ENCODE data around the gene CCNI2. TPM values are rescaled to one million over a fixed set of nuclear protein-coding genes. Genes with fewer than 3 reads are reported as not detected.

The CCNI2 gene
- total RNA-seq, 1 donor from 2014 or later: 2.5 TPM

DNA sequence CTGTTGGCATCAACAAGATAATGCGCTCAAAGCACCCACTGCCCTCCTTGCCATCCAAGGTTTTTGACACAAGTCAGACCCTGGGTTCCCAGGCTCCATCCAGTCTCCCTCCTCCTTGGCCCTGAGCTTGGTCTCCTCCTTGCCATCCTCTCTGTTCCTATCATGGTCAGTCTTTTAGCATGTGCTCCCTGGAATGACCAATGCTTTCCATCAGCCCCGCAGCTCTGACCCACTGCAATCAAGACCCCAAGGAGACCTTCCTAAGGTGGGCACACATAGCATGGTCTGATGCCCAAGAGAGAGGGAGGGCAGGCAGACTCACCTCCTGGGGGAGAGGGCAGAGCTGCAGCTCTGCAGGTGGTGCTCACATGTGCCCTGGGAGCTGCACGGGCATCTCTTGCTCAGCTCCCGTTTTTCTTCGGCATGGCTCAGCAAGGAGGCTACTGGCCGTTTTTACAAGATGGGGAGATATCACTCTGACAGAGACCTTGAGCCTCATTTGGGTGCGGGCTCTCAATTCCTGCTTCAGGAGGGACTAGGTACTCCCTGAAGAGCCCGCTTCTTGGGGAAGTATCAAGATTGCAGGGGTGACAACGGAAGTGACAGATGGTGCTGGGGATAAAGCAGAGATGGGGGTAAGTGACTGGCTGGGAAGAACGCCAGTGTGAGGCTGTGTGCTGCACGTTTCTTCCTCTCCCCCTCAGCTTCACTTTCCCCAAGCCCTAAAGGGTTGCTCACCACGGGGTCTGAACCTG, 26.6 kb downstream of the CCNI2 start:
- Mint-ChIP-seq H3K9me3 (no peaks in the 10 kb centered on the region), H3K4me1 (peaks cover 34% of the 10 kb centered on the region), H3K4me3 (no peak overlapping the region), H3K36me3 (no peaks in the 10 kb centered on the region), H3K27ac (no peak overlapping the region), H3K27me3 (ENCODE audit: low read depth) (peaks cover under 1% of the 10 kb centered on the region)
- DNase-seq (ENCODE audit: low spot score in 2 of 2, unreplicated experiment in 2 of 2): no peak
- TF ChIP-seq, protein P1, sequence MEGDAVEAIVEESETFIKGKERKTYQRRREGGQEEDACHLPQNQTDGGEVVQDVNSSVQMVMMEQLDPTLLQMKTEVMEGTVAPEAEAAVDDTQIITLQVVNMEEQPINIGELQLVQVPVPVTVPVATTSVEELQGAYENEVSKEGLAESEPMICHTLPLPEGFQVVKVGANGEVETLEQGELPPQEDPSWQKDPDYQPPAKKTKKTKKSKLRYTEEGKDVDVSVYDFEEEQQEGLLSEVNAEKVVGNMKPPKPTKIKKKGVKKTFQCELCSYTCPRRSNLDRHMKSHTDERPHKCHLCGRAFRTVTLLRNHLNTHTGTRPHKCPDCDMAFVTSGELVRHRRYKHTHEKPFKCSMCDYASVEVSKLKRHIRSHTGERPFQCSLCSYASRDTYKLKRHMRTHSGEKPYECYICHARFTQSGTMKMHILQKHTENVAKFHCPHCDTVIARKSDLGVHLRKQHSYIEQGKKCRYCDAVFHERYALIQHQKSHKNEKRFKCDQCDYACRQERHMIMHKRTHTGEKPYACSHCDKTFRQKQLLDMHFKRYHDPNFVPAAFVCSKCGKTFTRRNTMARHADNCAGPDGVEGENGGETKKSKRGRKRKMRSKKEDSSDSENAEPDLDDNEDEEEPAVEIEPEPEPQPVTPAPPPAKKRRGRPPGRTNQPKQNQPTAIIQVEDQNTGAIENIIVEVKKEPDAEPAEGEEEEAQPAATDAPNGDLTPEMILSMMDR (IDR thresholded peaks at IDR 0.05; ENCODE audit: unreplicated experiment): no peak

DNA sequence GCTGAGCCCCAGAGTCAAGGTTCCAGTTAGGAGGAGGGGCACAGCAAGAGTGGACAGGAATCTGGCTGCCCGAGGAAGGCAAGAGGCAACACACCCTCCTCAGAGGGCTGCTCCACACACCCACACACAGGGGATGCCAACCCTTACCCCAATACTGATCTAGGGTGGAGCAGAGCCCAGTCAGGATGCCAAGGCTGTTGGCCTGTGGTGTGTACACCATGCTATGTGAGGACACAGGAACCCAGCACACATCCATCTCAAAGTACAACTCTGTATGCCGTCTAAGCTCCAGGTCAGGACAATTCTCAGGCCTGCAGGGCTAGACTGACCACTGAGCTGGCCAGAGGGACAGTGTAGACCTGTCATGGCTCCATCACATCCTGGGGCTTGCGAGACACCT, 27.2 kb downstream of the CCNI2 start:
- H3K9me3 Mint-ChIP-seq: no peaks in the 10 kb centered on the region
- no peaks in the 10 kb centered on the region for H3K36me3 Mint-ChIP-seq
- TF ChIP-seq, protein P1 (IDR thresholded peaks at IDR 0.05; ENCODE audit: unreplicated experiment): no peak
- no peak for DNase-seq (ENCODE audit: low spot score in 2 of 2, unreplicated experiment in 2 of 2)
- peaks cover 3% of the 10 kb centered on the region for H3K27me3 Mint-ChIP-seq (ENCODE audit: low read depth)
- H3K27ac Mint-ChIP-seq: no peak overlapping the region
- H3K4me3 Mint-ChIP-seq: no peak overlapping the region
- H3K4me1 Mint-ChIP-seq: peaks cover 34% of the 10 kb centered on the region

DNA sequence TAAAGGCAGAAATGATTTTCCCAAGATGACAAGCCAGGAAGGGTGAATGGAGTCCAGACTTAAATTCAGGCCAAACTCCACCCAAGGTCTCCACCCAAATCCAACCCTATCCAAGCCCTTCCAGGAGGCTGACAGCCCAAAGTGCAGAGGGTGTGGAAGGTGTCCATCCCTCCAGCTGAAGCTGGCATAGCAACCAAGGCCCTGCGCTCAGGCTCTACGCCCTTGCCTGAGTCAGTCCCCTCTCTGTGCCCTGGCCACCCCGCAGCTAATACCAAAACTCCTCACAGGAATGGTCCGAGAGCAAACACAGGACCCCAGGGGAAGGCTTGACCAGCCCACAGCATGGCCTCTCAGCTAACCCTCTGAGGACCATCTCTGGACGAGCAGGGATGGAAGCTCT, 27.7 kb downstream of the CCNI2 start:
- peaks cover 34% of the 10 kb centered on the region for H3K4me1 Mint-ChIP-seq
- no peak overlapping the region for H3K4me3 Mint-ChIP-seq

DNA sequence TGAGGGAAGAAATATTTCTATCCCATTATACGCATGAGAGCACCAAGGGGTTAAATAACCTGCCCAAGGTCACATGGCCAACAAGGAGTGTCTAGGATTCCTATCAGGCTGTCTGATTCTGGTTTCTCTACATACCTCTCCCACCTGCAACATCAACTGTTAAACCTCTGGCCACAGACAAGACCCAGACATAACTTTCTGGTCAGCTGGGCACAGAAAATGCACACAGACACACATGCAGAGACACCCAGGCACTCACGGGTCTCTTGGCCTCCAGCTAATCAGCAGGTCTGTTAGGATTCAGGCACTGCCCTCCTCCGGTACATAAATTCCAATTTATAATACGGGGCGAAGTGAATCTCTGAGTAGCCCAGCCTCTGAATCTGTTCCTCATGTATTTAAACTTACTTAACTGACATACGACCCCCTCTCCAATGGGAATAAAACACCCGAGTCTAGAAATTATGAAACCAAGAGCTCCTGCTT, 28.3 kb downstream of the CCNI2 start:
- Mint-ChIP-seq H3K27me3 (ENCODE audit: low read depth) (peaks cover 6% of the 10 kb centered on the region), H3K4me3 (peak overlapping the region; percentile 76), H3K4me1 (peaks cover 34% of the 10 kb centered on the region), H3K27ac (peak overlapping the region; percentile 84), H3K36me3 (no peaks in the 10 kb centered on the region), H3K9me3 (no peaks in the 10 kb centered on the region)
- TF ChIP-seq, protein P1 (IDR thresholded peaks at IDR 0.05; ENCODE audit: unreplicated experiment): no peak
- no peak for DNase-seq (ENCODE audit: low spot score in 2 of 2, unreplicated experiment in 2 of 2)

More for the DNA sequence above, 27.7 kb downstream of the CCNI2 start:
- Mint-ChIP-seq H3K27me3 (ENCODE audit: low read depth) (peaks cover 6% of the 10 kb centered on the region), H3K9me3 (no peaks in the 10 kb centered on the region), H3K36me3 (no peaks in the 10 kb centered on the region), H3K27ac (no peak overlapping the region)
- TF ChIP-seq, protein P1 (IDR thresholded peaks at IDR 0.05; ENCODE audit: unreplicated experiment): no peak
- DNase-seq (ENCODE audit: low spot score in 2 of 2, unreplicated experiment in 2 of 2): no peak

DNA sequence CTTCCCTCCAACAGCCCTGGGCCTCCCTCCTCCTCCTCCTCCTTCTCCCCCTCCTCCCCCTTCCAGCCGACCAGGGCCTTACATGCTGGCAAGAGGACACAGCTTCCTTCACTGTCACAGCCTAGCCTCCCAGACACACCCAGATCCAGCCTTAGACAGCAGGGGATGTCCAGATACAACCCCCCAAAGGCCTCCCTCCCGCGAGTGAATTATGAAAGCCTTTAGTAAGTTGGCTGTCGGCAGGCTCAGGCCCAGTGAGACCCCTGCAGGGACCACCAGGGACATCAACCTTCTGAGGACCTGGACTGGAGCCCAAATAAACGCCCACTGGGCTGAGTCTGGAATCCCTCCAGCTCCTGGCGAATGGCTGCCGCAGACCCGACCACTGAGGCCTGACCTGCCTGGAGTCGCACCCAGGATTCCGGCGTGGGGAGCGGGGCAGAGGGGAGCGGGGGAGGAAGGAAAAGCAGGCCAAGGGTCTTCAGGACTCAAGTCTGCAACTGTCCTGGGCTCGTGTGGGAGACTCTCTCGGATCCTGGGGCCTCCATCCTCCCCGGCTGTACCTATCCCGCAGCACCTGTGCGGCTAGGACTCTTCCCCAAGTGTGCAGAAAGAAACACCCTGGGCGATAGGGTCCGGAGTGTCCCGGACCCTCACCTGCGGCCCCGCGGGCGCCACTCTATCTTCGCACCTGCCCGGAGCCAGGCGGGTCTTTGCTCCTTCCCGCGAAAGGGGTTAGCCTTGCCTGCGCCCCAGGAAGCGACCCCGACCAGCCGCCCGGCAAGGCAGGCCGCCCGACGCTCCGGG, 29.1 kb downstream of the CCNI2 start:
- Mint-ChIP-seq H3K36me3 (no peaks in the 10 kb centered on the region), H3K4me3 (peak overlapping the region; percentile 76), H3K4me1 (peaks cover 34% of the 10 kb centered on the region), H3K27me3 (ENCODE audit: low read depth) (peaks cover 6% of the 10 kb centered on the region), H3K27ac (peak overlapping the region; percentile 84), H3K9me3 (no peaks in the 10 kb centered on the region)
- peak in 1 of 2 experiments; percentile 57 for DNase-seq (ENCODE audit: low spot score in 2 of 2, unreplicated experiment in 2 of 2)
- TF ChIP-seq, protein P1 (IDR thresholded peaks at IDR 0.05; ENCODE audit: unreplicated experiment): no peak

All from mesothelial cell of epicardium (in vitro differentiated cells).